HepG2 (cell line): Measurements from ENCODE around the gene AP2A2. TPM values are rescaled to one million over a fixed set of nuclear protein-coding genes. Genes with fewer than 3 reads are reported as not detected.

Source experiments
- ATAC-seq: fragments of 200-7000 bp; cut with Tn5 transposase; 3 replicates; pipeline ENCODE4 v1.9.1; 2020; ENCODE audit warnings: mild to moderate bottlenecking, moderate library complexity
- BruUV-seq: library from RNA; stranded (reverse); fragments of 400-500 nt; replicated peaks from 2 replicates; lab custom pipeline; 2021; lab: Mats Ljungman, UMichigan
- CTCF ChIA-PET: fragments of 300-600 bp; formaldehyde crosslinking; extraction: SDS; loops from one replicate; lab custom pipeline; 2021; ENCODE audit warnings: low total read pairs, inconsistent platforms, low intra/inter-chr PET ratio; lab: Yijun Ruan, JAX
- POLR2A ChIA-PET: fragments of 350-600 bp; sonication (Branson Sonifier 250); formaldehyde crosslinking; loops from one replicate; lab custom pipeline; 2020; ENCODE audit warnings: antibody characterized with exemption, inconsistent platforms; lab: Yijun Ruan, JAX
- DNase-seq: peaks from one replicate; pipeline ENCODE4 v3.0.0-alpha.2; 2015; ENCODE audit warnings: low spot score
- FAIRE-seq: peaks from 3 replicates; lab custom pipeline; 2011; peaks lifted over from hg19 to GRCh38; lab: Jason Lieb, UNC
- H2AFZ ChIP-seq: one replicate; pipeline ENCODE4 v1.6.1; 2011; ENCODE audit warnings: low read length, inconsistent platforms
- H3K27ac ChIP-seq: fragments of 300-600 bp; 3 replicates; pipeline ENCODE4 v1.8.0; 2011; ENCODE audit warnings: mixed run types, mild to moderate bottlenecking, mixed read lengths, low read length, inconsistent platforms; ENCODE audit not compliant: insufficient read depth; ENCODE audit errors: extremely low read length
- H3K27me3 ChIP-seq, 2 experiments: fragments of 200-600 bp in 1 of 2; 2 replicates in 1 of 2; 3 replicates in 1 of 2; pipeline versions ENCODE4 v1.6.0 to v1.8.0; 2011; ENCODE audit warnings: low read length in 2 of 2, mild to moderate bottlenecking in 2 of 2, moderate library complexity in 2 of 2, inconsistent platforms in 1 of 2; ENCODE audit not compliant: insufficient read depth in 2 of 2, control insufficient read depth in 1 of 2
- H3K36me3 ChIP-seq, 2 experiments: fragments of 200-600 bp in 1 of 2; replicated peaks in 1 of 2; 2 replicates in 1 of 2; 3 replicates in 1 of 2; pipeline versions ENCODE4 v1.5.1 to v1.8.0; 2011; ENCODE audit warnings: low read length in 2 of 2, inconsistent platforms in 1 of 2; ENCODE audit not compliant: insufficient read depth in 2 of 2, control insufficient read depth in 1 of 2
- H3K4me1 ChIP-seq: 2 replicates; pipeline ENCODE4 v1.5.1; 2012; ENCODE audit warnings: low read length, inconsistent platforms; ENCODE audit not compliant: insufficient read depth
- H3K4me2 ChIP-seq: 2 replicates; pipeline ENCODE4 v1.6.0; 2011; ENCODE audit warnings: low read depth, low read length, inconsistent platforms
- H3K4me3 ChIP-seq, 3 experiments: fragments of 200-600 bp in 1 of 3; sonication (generic), shearing (Covaris generic) in 1 of 3; replicated peaks in 1 of 3; 2 replicates each; pipeline ENCODE4 v1.5.1; 2011 to 2016; ENCODE audit warnings: low read length in 3 of 3, inconsistent platforms in 2 of 3, low read depth in 2 of 3, mild to moderate bottlenecking in 2 of 3, control low read depth in 1 of 3, mixed read lengths in 1 of 3; ENCODE audit not compliant: insufficient read depth in 1 of 3
- H3K79me2 ChIP-seq: one replicate; pipeline ENCODE4 v1.6.1; 2011; ENCODE audit warnings: low read length, inconsistent platforms; ENCODE audit not compliant: insufficient read depth
- H3K9ac ChIP-seq: 2 replicates; pipeline ENCODE4 v1.6.0; 2011; ENCODE audit warnings: mild to moderate bottlenecking, low read depth, low read length, inconsistent platforms; ENCODE audit not compliant: insufficient read depth
- H3K9me3 ChIP-seq: 2 replicates; pipeline ENCODE4 v1.5.1; 2012; ENCODE audit warnings: mild to moderate bottlenecking, low read length
- H4K20me1 ChIP-seq: 2 replicates; pipeline ENCODE4 v1.6.0; 2011; ENCODE audit warnings: inconsistent platforms, mild to moderate bottlenecking, low read length, moderate library complexity; ENCODE audit not compliant: insufficient read depth
- AGO2 ChIP-seq: fragments of 200-400 bp; formaldehyde crosslinking; optimal IDR thresholded peaks from 2 replicates; pipeline ENCODE3; 2017; ENCODE audit warnings: mild to moderate bottlenecking, low read depth, low read length, moderate library complexity
- HNRNPL ChIP-seq: fragments of 200-400 bp; formaldehyde crosslinking; IDR thresholded peaks from 2 replicates; pipeline ENCODE4 v1.6.1; 2017; ENCODE audit warnings: mild to moderate bottlenecking, low read depth, low read length
- HOXA9 ChIP-seq: sonication (generic); formaldehyde crosslinking; IDR thresholded peaks from 2 replicates; pipeline ENCODE4 v1.8.1; 2022; ENCODE audit warnings: missing genetic modification reagents, mild to moderate bottlenecking, moderate library complexity, borderline replicate concordance
- POLR2G ChIP-seq: fragments of 200-400 bp; formaldehyde crosslinking; IDR thresholded peaks from 2 replicates; pipeline ENCODE4 v1.6.1; 2018; ENCODE audit warnings: mild to moderate bottlenecking, low read depth, low read length, moderate library complexity
- WGBS: methylation state at CpG from one replicate; pipeline ENCODE4 v1.1.6; 2017; ENCODE audit warnings: low lambda C conversion rate; 5-methylcytosine and 5-hydroxymethylcytosine counted together
- in situ Hi-C: cut with HindIII; loops from 2 replicates; pipeline ENCODE4 v1.10.0; 2017; ENCODE audit warnings: low pct_unique_long_range_greater_than_20kb; ENCODE audit not compliant: extremely low pct_ligation_motif_present
- intact Hi-C: fragments of 100-400 bp; cut with micrococcal nuclease; formaldehyde crosslinking; loops from one replicate; pipeline ENCODE4 v1.10.0; 2022; ENCODE audit not compliant: unreplicated experiment
- polyA plus RNA-seq, 8 experiments: library from polyadenylated mRNA; depleted of rRNA in 3 of 8; stranded (reverse) in 7 of 8; unstranded in 1 of 8; fragments of >200 nt; fragmentation: Illumina TruSeq in 4 of 8; extraction: Trizol in 4 of 8; gene quantifications; 2 replicates each; pipeline versions ENCODE4 v1.2.1 to v1.2.3, GENCODE V29; 2011 to 2016; ENCODE audit warnings: low read depth in 4 of 8, missing spikeins in 1 of 8, mixed read lengths in 1 of 8; ENCODE audit not compliant: insufficient read depth in 1 of 8
- total RNA-seq, 5 experiments: library from RNA; depleted of rRNA; stranded (reverse); fragments of >200 nt; fragmentation: Illumina TruSeq; extraction: Trizol; gene quantifications; 2 replicates each; pipeline ENCODE4 v1.2.3, GENCODE V29; 2016; ENCODE audit warnings: low read depth in 1 of 5

AP2A2 gene
- total and polyA plus RNA-seq, 2 of the 13 experiments (the other 11 are each of a cell fraction or from before 2014, with no cell fraction given): 25.7 to 75.7 TPM

- H3K4me3 ChIP-seq: no peak overlapping the region
- ChIA-PET CTCF (no interaction called here), POLR2A (no interaction called here)
- H3K9me3 ChIP-seq: no peaks in the 10 kb centered on the region
- H3K4me2 ChIP-seq: no peak overlapping the region
- no peak for DNase-seq
- ATAC-seq: no peak
- TF ChIP-seq AGO2 (peak; percentile 66), HOXA9 (no peak)
- TF ChIP-seq, all 625 proteins: peak for 1
- no TSS peak for BruUV-seq
- Histone ChIP-seq H3K79me2 (no peaks in the 10 kb centered on the region), H2AFZ (no peak overlapping the region), H3K27ac (no peak overlapping the region), H3K36me3 (peaks cover 3 to 13% of the 10 kb centered on the region in 2 experiments; a peak in 4 of 5 replicates), H3K9ac (no peak overlapping the region), H3K4me1 (no peaks in the 10 kb centered on the region), H4K20me1 (no peaks in the 10 kb centered on the region), H3K27me3 (no peaks in the 10 kb centered on the region)
- no peak for FAIRE-seq
- in situ Hi-C loops (loop anchor here (10.0 kb wide), 1 partner anchor 165 kb away; no protein-coding TSS in a partner anchor), intact Hi-C loops (no loop called here)
- 94% methylated on average over 31 of the region's 32 CpGs for WGBS
Measured at GRCh38 chr11:889687-890475, 35.8 kb upstream of the AP2A2 start.

- WGBS: 94% methylated on average over 17 of the region's 27 CpGs
- FAIRE-seq: no peak
- Histone ChIP-seq H3K36me3 (peaks cover 3 to 13% of the 10 kb centered on the region in 2 experiments; a peak in 4 of 5 replicates), H3K27ac (no peak overlapping the region), H4K20me1 (no peaks in the 10 kb centered on the region), H3K79me2 (no peaks in the 10 kb centered on the region), H3K4me2 (no peak overlapping the region), H2AFZ (no peak overlapping the region), H3K27me3 (no peaks in the 10 kb centered on the region), H3K9ac (no peak overlapping the region), H3K9me3 (no peaks in the 10 kb centered on the region)
- CTCF ChIA-PET: no interaction called here
- no TSS peak for BruUV-seq
- in situ Hi-C loops: no loop called here
- POLR2A ChIA-PET: no interaction called here
- ATAC-seq: no peak
- no peak for DNase-seq
- TF ChIP-seq AGO2 (peak; percentile 29), HNRNPL (no peak), POLR2G (no peak)
- TF ChIP-seq, all 625 proteins: peak for 1
- Histone ChIP-seq H3K4me3 (no peak overlapping the region), H3K4me1 (no peaks in the 10 kb centered on the region)
- intact Hi-C loops: no loop called here
Measured at GRCh38 chr11:890794-891540, 34.7 kb upstream of the AP2A2 start.
